Measurements from ENCODE around the gene SOD3.
A peak's percentile ranks its signal among the peaks of the same experiment; 100 is the strongest.

SOD3 gene

DNA sequence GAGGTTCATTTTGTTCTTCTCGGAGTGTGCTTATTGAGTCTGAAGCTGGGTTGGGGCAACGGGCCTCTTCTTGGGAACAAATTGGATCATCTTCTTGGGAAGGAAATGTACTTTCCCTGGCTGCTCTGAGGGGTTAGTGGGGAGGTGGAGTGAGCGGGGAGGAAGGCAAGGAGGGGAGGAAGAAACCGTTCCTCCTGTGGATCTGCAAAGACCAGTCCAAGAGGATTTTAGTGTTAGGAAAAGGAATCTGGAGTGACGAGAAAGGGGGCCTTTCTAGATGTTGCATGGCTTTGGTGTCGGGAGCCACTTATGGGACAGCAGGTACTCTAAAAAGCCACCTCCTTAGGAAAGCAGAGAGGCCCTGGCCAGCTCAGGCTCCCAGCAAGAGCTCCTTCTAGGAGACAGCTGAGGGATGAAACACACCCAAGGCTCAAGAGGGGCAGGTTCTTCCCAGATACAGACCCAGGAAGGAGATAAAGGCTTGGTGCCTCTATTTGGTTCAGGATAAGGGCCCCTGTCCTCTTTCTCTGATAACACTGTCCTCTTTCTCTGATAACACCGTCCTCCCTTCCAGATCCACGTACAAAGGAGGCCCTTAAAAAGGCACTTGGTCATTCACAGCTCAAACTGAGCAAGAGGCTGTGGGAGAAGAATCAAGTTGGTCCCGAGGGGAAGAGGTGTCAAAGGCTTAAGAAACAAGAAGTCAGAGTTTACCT lies 451 bp downstream of the SOD3 start:
- DNase-seq (ENCODE audit: low read depth) = no peak
- TF ChIP-seq CTCF (IDR thresholded peaks at IDR 0.05; ENCODE audit: low read length, missing control alignments) = no peak
- peak overlapping the region; percentile 49 for H3K4me3 ChIP-seq (replicated peaks; ENCODE audit: low read depth, low read length)

DNA sequence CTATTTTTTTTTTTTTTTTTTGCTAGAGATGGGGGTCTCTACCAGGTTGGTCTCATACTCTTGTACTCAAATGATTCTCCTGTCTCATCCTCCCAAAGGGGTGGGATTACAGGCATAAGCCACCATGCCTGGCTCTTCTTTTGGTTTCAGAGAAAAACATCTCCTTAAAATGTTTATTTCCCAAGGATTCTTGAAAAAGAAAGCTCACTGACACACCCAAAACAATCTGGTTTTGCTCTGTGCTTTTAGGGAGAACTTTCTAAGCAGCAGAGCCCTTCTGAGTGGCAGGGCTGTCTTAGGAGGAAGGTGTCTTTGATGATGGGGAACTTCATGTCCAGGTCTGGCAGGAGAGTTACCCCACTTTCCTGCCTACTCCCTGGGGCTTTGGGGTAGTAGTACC lies 1.2 kb downstream of the SOD3 start:
- DNase-seq (ENCODE audit: low read depth) = no peak
- no peak for TF ChIP-seq CTCF (IDR thresholded peaks at IDR 0.05; ENCODE audit: low read length, missing control alignments)
- no peak overlapping the region for H3K4me3 ChIP-seq (replicated peaks; ENCODE audit: low read depth, low read length)

- DNase-seq (ENCODE audit: low read depth) = no peak
- no peak for TF ChIP-seq CTCF (IDR thresholded peaks at IDR 0.05; ENCODE audit: low read length, missing control alignments)
These were observed 2.8 kb downstream of the SOD3 start for GRCh38 chr4:24798036-24798610.

GRCh38 chr4:24799196-24799543 lies 3.8 kb downstream of the SOD3 start:
- no peak for TF ChIP-seq CTCF (IDR thresholded peaks at IDR 0.05; ENCODE audit: low read length, missing control alignments)
- DNase-seq (ENCODE audit: low read depth) = no peak
- H3K4me3 ChIP-seq (replicated peaks; ENCODE audit: low read depth, low read length) = no peak overlapping the region

More at GRCh38 chr4:24798036-24798610, 2.8 kb downstream of the SOD3 start:
- H3K4me3 ChIP-seq (replicated peaks; ENCODE audit: low read depth, low read length) = no peak overlapping the region

- peak overlapping the region; percentile 36 for H3K4me3 ChIP-seq (replicated peaks; ENCODE audit: low read depth, low read length)
- TF ChIP-seq CTCF (IDR thresholded peaks at IDR 0.05; ENCODE audit: low read length, missing control alignments) = no peak
- DNase-seq (ENCODE audit: low read depth) = no peak
These were observed 4.4 kb downstream of the SOD3 start for GRCh38 chr4:24799544-24800324.

DNA sequence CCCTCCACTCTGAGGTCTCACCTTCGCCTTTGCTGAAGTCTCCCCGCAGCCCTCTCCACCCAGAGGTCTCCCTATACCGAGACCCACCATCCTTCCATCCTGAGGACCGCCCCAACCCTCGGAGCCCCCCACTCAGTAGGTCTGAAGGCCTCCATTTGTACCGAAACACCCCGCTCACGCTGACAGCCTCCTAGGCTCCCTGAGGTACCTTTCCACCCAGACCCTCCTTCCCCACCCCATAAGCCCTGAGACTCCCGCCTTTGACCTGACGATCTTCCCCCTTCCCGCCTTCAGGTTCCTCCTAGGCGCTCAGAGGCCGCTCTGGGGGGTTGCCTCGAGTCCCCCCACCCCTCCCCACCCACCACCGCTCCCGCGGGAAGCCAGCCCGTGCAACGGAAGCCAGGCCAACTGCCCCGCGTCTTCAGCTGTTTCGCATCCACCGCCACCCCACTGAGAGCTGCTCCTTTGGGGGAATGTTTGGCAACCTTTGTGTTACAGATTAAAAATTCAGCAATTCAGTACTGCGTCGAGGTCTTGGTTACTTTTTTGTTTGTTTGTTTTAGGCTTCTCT lies 5.0 kb downstream of the SOD3 start:
- DNase-seq (ENCODE audit: low read depth) = no peak
- H3K4me3 ChIP-seq (replicated peaks; ENCODE audit: low read depth, low read length) = peak overlapping the region; percentile 36
- no peak for TF ChIP-seq CTCF (IDR thresholded peaks at IDR 0.05; ENCODE audit: low read length, missing control alignments)

Data from fibroblast of pulmonary artery (primary cell).